Measurements from ENCODE around the gene SYNGAP1.

Gene SYNGAP1

DNA sequence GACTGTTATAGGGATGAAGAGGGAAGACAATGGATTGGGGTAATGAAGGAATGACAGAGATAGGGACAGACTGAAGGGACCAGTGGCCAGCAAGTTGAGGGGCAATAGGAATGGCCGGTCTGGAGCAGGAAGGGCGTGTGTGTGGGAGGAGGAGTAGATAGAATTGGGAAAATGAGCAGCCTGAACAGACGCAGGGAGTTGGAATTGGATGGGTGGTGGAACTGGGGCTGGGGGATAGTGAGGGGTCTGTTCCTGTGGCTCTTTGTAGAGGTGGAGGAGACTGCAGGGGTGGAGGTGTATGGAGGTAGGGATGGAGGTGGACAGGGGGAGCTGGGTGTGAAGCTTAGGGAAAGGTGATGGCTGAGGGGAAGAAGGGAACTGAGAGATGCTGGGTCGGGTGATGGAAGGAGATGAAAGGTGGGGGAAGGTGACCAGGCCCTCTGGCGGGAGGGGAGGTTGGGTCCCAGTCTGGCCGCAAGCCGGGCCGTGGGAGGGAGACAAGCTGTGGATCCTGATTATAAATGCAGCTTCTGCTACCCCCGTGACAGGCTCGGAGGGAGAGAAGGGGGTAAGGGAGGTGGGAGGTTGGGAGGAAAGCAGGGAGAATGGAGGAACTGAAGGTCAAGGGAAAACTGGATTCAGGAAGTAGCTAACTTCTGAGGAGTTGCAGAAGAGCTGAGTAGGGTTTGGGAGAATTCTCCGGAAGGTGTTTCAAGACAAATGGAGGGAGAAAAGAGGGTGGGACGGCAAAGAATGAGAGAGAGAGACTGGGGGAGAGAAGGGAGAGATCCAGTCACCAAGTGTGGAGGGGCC is 5.2 kb downstream of the SYNGAP1 start:
- DNase-seq = no peak

DNA sequence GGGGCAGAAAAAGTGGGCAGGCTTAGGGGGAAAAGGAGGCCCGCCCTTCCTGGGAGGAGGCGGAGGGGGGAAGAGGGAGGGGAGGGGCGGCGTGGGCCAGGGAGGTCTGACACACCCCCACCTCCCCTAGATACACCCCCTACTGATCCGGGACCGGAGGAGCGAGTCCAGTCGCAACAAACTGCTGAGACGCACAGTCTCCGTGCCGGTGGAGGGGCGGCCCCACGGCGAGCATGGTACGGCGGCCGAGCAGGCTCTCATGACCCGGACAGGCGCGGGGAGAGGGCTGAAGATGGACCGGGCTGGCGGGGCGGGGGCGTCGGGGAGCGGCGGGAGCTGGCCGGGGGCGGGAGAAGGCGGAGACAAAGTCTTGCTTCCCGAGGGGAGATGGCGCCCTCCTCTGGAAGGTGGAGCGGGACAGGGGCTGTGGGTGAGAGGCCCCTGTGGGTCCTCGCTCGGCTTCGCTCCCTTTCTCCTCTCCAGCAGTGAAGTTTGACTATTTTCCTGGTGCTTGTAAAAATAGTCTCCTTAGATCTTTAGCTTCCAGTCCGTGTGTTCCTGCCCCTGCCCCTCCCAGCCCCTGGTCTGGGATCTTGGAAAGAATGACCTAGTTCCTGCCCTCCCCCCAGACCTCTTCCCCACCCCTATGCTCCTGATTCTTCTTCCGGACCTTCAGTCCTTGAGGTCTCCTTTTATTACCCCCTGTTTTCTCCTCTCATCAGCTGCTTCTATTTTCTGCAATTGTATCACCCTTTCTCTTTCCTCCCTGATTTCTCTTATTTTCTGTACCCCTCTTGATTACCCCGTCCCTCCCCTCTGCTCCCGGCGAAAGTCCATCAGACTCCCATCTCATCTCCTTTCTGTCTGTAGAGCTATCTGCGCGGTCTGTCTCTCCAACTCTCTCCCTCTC is 6.1 kb downstream of the SYNGAP1 start:
- DNase-seq = peak; percentile 73

DNA sequence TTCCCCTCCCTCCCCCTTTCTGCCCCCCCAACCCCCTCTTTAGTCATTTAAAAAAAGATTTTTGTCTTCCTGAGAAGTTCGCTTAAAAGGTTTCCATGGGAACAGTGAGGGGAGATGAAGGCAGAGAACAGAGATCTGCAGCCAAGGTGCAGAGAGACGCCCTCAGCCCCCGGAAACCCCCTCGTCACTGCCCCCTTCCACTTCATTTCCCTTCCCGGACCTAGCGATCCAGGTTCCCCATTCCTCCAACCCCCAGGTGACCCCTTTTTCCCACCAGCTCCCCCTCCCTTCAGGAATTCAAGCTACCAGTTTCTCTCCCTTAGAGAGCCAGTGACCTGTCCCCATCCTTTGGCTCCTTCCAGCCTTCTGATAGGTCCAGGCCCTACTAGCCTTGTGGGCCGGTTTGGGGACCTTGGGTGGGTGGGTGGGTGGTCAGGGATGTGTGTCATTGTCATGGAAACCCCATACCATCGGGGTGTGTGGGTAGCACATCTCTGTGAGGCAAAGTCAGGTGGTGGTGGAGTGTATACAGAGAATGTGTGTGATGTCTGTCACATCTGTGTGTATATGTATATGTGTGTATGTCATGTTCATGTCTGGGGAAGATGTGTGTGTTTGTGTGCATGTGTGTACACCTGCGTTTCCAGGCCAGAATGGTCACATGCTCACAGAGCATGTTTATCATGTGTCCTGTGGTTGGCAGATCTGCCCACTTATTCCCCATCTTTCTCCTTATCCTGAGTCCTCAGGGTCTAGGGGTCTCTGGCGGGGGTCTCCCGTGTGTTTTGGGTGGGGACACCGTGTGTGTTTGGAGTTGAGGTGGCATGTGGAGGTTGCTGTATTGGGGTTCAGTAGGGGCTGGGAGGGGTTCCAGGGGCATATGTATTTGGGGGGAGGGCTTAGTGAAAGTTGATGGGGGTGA is 7.0 kb downstream of the SYNGAP1 start:
- no peak for DNase-seq

DNA sequence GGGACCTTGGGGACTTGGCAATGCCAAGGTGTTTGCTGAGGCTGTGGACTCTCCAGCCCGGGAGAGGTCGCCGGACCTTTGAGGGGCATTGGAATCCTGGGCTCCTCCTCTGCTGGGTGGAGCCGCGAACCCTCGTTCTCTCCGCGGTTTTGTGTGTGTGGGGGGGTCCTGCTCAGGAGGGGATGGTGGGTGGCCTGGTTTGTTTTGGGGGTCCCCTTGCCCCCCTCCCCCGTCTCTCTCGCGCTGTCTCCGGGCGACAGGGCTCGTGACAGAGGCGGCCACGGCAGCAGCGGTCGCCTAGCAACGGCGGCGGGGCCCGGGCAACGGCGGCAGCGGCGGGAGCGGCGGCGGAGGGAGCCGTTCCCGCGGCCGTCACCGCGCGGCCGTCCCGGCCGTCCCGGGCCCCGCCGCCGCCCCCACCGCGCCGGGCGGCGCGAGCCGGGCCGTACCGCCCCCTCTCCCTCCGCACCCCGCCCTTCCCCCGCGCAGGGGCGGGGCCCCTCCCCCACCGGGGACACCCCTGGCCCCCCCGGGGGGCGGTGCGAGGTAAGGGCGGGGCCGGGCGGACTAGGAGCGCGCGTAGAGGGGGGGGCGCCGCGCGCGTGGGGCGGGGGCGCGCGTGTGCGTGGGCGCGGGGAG is 7.8 kb downstream of the SYNGAP1 start:
- DNase-seq = no peak

DNA sequence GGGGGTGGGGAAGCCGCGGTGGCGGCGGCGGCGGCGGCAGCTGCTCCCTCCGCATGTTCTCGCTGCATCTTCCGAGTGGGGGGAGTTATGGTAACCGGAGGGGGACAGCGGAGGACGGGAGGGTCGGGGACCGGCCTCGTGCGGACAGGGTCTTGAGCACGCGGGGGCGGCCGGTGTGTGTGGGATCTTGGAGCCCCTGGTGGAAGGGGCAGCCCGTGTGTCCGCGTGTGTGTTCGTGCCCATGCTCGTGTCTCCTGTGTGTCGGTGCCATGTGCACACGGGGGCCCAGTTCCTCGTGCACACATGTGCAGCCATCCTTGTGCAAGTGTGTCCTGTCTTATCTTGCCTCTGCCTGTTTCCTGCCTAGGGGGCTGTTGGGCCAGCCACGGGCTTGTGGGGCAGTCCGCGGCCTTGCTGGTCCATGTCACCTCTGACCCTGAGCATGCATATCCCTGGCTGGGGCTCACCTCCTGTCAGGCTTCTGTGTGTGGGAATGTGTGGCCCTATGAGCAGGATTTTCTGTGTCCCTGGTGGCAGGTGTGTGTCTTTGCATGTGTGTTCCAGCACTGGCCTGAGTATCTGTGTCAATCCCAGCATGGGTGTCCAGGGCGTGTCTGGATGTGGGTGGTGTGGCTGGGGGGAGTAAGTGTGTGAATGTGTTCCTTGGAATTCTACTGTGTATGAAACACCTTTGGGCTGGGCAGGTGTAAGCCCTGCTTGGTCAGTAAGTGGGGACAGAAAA is 8.5 kb downstream of the SYNGAP1 start:
- DNase-seq = no peak

DNA sequence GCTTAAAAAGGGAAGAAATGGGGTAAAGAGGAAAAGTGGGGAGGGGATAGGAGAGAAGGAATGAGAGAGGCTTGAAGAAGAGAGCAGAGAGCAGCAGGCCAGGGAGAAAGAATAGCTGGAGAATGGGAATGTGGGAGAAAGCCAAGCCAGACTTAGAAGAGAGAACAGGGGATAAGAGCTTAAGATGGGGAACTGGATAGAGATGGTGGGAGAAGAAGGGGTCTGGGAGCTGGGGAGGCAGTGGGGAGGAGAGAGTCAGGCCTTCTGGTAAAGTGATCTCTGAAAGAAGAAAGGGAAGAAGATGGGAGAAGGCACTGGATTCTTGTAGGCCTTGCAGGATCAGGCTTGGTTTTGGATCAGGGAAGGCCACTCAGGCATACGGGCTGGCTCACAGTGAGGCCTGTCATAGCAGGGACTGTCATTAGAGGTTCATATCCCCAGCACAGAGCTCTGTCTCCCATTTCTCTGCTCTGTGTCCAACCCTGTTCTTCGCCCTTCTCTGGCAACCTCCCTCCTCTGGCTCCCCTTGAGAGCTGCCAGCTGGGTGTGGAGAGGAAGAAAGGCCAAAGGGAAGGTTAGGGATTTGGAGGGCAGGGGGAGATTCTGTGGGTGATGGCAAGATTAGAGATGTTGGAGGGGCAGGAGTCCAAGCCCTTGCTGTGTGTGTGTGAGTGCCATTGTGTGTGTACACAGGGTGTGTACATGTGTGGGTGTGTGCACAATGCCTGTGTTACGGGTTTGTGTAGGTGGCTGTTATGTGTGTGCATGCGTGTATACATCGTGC is 9.3 kb downstream of the SYNGAP1 start:
- no peak for DNase-seq

DNA sequence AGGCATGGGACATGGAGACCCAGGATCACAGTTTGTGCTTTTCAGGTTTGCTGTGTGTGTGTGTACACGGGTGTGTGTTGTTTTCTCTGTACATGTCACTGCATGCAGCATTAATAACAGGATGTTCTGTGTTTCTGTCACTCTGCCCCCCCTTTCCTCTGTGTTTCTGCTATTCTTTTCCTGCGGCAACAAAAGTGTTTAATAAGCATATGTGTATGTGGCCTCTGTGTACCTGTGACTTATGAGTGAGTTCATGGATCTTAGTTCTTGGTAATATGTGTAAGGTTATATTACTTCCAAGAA is 9.8 kb downstream of the SYNGAP1 start:
- no peak for DNase-seq

DNA sequence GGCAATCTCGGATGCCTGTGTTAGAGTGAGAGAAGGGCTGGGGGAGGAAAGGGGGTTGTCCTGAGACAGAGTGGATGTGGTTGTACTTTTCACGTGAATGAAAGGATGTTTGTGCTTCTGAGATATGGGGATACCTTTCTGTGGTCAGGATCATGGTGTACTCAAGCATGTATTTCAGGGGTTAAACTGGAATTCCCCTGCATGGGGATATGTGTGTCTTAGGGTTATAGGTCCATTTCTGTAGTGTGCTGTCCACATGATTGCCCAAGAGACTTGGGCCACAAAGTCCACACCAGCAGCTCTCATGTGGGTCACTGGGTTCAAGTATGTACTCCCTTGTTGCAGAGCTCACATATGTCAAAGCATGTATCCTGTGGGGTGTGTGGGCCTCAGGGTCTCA is 10.5 kb downstream of the SYNGAP1 start:
- DNase-seq = no peak

DNA sequence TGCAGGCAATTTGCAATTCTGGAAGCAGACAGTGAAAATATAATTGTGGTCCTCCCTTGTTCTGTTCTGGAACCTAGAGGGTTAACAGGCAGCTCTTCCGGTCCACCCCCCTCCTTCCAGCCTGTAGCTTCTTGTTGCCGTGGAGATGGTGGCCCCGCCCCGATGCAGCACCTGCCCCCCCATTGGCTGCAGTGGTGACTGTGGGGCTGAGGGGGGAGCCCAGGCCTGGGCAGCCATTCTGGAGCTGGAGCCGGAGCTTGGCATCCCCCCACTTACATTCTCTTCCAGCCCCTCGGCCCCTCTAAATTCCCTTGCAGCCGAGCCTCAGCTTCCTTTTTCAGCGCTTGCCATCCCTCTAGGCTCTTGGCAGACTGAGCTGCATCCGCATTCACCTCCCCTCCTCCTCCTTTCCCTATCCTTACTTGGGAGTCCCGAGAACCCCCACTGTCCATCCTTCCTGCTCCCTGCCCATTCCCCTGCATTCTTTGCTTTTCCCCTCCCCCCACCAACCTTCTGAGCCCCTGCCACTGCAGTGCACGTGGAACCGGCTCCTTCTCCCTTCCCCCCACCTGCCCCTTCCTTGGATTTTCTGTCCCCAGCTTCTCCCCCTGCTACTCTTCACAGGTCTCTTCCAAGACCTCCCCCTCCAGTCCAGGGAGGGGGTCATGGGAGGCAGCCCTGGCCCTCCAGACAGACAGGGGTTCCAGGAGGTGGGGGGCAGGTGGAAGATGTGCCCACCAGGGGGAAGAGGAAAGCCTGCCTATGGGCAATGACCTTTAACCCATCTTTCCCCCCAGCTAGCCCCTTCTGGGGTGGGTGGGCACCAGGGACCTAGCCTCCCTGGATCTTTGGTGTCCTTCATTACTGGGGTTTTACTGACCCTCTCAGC is 11.4 kb downstream of the SYNGAP1 start:
- peak; percentile 72 for DNase-seq

DNA sequence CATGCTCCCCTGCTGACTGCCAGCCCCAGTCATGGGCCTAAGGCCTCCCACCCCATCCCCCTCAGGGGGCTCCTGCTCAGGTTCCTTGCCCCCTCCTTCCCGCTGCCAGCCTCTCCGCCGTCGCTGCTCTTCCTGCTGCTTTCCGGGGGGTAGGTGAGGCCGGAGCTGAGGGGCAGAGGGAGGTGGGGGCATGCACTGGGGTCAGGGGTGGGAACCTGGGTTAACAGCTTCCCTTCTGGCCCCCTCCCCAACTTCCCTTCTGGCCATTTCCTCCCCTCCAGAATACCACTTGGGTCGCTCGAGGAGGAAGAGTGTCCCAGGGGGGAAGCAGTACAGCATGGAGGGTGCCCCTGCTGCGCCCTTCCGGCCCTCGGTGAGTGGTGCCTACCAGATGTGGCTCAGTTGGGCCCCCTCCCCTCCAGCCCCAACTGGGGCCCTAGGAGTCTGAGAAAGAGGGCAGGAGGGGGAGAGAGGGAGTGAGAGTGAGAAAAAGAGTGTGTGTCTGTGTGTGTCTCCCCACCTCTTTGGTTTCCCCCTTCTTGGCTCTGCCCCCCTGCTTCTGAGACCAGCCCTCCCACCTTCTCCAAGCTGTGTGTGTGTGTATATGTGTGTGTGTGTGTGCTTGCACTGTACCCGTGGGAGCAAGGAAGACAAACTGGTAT is 12.1 kb downstream of the SYNGAP1 start:
- no peak for DNase-seq

DNA sequence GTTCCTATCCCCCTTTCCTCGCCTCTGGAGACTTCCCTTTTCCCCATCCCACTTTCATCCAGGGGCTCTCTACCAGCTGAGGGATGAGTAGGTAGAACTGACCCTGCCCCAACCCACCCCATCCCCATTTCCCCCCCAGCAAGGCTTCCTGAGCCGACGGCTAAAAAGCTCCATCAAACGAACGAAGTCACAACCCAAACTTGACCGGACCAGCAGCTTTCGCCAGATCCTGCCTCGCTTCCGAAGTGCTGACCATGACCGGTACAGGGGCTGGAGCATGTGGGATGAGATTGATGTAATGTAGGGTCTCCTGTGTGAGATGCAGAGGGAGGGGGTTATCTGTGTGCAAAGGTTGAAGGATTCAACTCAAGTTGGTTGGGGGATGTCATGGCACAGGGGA is 12.7 kb downstream of the SYNGAP1 start:
- DNase-seq = no peak

DNA sequence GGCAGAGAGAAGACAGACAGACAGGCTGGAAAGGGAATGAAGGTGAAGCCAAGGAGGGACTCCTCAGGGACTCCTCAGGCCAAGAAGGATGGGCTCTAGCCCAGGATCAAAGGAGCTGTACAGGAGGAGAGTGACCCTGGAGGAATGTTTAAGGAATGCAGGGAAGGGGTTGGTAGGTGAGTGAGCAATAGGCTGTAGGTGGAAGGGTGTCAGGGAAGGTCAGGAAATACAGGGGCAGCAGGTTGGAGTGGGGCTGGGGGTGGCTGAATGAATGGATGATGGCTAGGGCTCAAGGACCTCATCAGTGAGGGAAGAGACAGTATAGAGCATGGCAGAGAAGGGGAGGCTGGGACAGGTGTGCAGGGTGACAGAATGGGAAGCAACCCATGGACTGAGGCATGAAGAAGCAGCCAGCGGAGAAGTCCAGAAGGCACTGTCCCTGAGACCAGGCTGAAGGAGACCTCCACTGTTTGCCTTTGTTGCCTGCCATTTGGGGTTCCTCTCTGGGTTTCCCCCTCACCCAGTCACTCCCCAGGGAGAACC is 13.2 kb downstream of the SYNGAP1 start:
- no peak for DNase-seq

DNA sequence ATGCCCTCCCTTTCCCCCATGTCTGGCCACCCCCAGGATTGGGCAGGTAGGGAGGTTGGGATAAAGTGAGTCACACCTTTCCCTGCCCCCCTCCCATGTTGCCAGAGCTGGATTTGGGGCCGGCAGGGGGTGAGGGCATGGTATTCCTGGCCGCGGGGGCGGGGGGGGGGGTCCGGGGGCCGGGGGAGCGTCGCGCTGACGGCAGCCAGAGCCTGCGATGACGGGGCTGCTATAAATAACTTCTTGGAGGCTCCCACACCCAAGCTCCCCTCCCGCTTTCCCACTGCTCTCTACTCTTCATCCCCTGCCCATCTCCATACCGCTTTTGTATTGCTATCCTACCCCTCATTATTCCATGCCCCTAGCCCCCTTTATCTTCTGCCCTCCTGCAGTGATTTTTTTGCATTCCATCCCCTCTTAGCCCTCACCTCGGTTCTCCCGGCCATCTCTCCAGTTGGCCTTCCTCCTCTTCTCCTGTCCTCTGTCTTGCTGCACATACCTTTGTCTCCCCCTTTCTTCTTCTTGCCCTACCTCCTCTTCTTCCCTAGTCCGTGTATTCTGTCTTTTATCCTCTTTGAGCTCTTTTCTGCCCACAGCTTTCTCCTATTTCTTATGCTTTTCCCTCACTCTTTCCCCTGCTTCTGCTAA is 13.8 kb downstream of the SYNGAP1 start:
- DNase-seq = no peak

DNA sequence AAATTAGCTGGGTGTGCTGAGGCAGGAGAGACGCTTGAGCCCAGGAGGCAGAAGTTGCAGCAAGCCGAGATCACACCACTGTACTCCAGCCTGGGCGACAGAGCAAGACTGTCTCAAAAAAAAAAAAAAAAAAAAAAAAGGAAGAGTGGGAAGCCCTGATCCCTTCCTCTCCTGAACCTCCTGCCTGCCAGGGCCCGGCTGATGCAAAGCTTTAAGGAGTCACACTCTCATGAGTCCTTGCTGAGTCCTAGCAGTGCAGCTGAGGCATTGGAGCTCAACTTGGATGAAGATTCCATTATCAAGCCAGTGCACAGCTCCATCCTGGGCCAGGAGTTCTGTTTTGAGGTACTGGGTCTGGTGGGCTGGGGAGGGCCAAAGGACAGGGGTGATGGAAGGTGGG is 15.1 kb downstream of the SYNGAP1 start:
- no peak for DNase-seq

DNA sequence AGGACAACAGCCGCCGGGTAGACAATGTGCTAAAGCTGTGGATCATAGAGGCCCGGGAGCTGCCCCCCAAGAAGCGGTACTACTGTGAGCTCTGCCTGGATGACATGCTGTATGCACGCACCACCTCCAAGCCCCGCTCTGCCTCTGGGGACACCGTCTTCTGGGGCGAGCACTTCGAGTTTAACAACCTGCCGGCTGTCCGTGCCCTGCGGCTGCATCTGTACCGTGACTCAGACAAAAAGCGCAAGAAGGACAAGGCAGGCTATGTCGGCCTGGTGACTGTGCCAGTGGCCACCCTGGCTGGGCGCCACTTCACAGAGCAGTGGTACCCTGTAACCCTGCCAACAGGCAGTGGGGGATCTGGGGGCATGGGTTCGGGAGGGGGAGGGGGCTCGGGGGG is 17.8 kb downstream of the SYNGAP1 start:
- DNase-seq = no peak

DNA sequence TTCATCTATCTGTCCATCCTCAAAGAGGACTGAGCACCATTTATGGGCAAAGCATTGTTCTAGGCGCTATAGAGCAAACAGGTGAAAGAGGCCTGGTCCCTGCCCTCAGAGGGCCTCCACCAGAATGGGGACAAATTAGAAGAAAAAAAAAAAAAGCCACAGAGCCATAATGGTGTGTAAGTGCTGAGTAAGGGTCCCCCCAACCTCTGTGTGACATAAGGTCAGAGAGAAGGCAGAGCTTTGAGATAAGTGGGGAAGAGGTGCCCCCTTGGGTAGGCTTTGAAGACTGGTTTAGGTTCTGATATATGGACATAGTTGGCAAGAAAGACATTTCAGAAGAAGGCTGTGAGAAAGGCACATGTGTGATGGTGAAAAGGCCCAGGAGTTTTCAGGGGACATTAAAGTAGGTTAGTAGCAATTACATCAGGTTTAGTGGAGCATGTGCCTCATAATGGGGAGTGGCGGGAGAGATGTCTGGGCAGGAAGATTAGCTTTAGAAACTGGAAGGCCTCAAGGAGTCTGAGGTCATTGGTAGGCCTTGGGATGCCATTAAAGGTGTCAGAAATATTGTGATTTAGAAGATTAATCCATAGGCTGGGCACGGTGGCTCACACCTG is 19.2 kb downstream of the SYNGAP1 start:
- no peak for DNase-seq

DNA sequence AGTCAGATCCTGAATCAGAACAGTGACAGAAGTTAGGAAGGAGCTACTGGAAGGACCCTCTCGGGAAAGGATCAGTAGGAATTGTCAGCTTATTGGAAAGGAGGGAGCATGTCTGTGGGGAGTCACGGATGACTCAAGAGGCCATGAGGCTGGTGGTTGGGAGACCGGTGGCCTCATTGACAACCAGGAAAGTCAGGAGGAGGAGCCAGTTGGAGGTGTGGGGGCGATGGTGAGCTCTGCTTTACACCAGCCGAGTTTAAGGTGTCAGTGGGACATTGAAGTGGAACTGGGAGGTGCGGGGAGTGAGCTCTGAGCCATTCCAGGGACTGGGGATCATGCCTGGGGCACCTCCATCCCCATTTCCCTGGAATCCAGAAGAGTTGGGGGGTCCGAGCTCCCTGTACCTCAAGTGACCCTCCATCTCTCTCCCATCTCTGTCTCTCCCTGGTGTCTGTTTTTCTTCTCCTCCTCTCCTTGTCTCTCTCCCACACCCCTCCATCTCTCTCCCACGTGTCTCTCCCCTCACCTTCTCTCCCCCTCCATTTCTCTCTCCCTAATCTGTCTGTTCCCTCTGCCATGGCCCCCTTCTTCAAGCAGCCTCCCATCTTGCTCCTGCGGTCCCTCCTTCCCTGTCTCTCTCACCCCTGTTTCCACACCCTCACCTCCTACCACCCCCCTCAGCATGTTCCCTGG is 20.2 kb downstream of the SYNGAP1 start:
- DNase-seq = no peak
